Measurements from ENCODE around the gene ACAT1. TPM values are rescaled to one million over a fixed set of nuclear protein-coding genes. Genes with fewer than 3 reads are reported as not detected.

The ACAT1 gene
- total and polyA plus RNA-seq, 2 of the 8 experiments (the other 6 are each of a cell fraction or from before 2014, with no cell fraction given) = 30.4 to 30.9 TPM

- no peak overlapping the region for H2BK12ac ChIP-seq (ENCODE audit: low read depth, low read length)
- H4K91ac ChIP-seq (replicated peaks; ENCODE audit: insufficient read length, low read length) = no peak overlapping the region
- no peak overlapping the region for H3K4ac ChIP-seq (replicated peaks; ENCODE audit: insufficient read length, low read depth, low read length)
- no peaks in the 10 kb centered on the region for H3K4me1 ChIP-seq (replicated peaks in 1 of 4; ENCODE audit: control insufficient read depth in 3 of 4, insufficient read depth in 4 of 4, low read length in 3 of 4)
- POLR2A ChIA-PET (ENCODE audit: partially characterized antibody) = interaction anchor here (0.6 to 1.5 kb wide), 4 partner anchors 9 to 361 kb away, joined by 3 to 5 read pairs (median 4); partner anchors contain the start of gene POGLUT3
- H4K5ac ChIP-seq (ENCODE audit: insufficient read length, low read depth, low read length) = no peak overlapping the region
- no peak overlapping the region for H3K9ac ChIP-seq (replicated peaks in 1 of 4; ENCODE audit: extremely low read depth in 1 of 4, low read depth in 3 of 4, low read length in 3 of 4)
- H3K79me1 ChIP-seq (ENCODE audit: low read depth, low read length) = no peaks in the 10 kb centered on the region
- no peak overlapping the region for H2BK5ac ChIP-seq (ENCODE audit: low read depth, low read length)
- no peak overlapping the region for H3K4me3 ChIP-seq (ENCODE audit: extremely low read depth in 1 of 4, insufficient read depth in 2 of 4, low read depth in 3 of 4, low read length in 4 of 4)
- H3K4me2 ChIP-seq (ENCODE audit: insufficient read depth in 1 of 2, low read depth in 2 of 2, low read length in 2 of 2) = no peak overlapping the region
- H2BK120ac ChIP-seq (replicated peaks; ENCODE audit: low read depth, low read length) = no peak overlapping the region
- no peak overlapping the region for H3K56ac ChIP-seq (replicated peaks; ENCODE audit: insufficient read length, low read depth, low read length)
- WGBS, 2 experiments (ENCODE audit: extremely low coverage in 1 of 2, insufficient coverage in 1 of 2, insufficient read length in 1 of 2, insufficient replicate concordance in 2 of 2, low coverage in 1 of 2, low lambda C conversion rate in 2 of 2, missing lambda C conversion rate in 1 of 2) = 100% methylated on average over 1 of the region's 1 CpG; no CpG with 5 or more reads in 1 of the 2 experiments
- no peaks in the 10 kb centered on the region for H3K79me2 ChIP-seq (ENCODE audit: control insufficient read depth in 1 of 2, insufficient read depth in 2 of 2, low read length in 2 of 2)
- H3K18ac ChIP-seq (ENCODE audit: extremely low read depth, low read length) = no peak overlapping the region
- no peak overlapping the region for H2AK5ac ChIP-seq (ENCODE audit: low read depth, low read length)
- DNase-seq (ENCODE audit: low read depth in 1 of 2, low spot score in 2 of 2) (no peak), FAIRE-seq (no peak)
- CTCF ChIA-PET (ENCODE audit: partially characterized antibody) = interaction anchor here (1.0 to 14.3 kb wide), 7 partner anchors 9 to 214 kb away, joined by 3 to 90 read pairs (median 3); partner anchors contain the start of gene ACAT1
- H3K9me3 ChIP-seq (ENCODE audit: insufficient read depth in 2 of 2, low read depth in 1 of 2, low read length in 1 of 2) = no peaks in the 10 kb centered on the region
- H3K27ac ChIP-seq (ENCODE audit: low read depth, low read length) = no peak overlapping the region
- H3K14ac ChIP-seq (ENCODE audit: insufficient read length) = no peak overlapping the region
- no peak overlapping the region for H2AFZ ChIP-seq (ENCODE audit: low read length)
- no peaks in the 10 kb centered on the region for H3K27me3 ChIP-seq (replicated peaks in 1 of 4; ENCODE audit: control insufficient read depth in 3 of 4, extremely low read depth in 1 of 4, insufficient read depth in 3 of 4, low read length in 3 of 4)
- no peaks in the 10 kb centered on the region for H4K20me1 ChIP-seq (replicated peaks in 1 of 2; ENCODE audit: control insufficient read depth in 1 of 2, insufficient read depth in 2 of 2, low read length in 2 of 2)
- no peaks in the 10 kb centered on the region for H3K23me2 ChIP-seq (ENCODE audit: low read depth, low read length)
- H3K23ac ChIP-seq (ENCODE audit: insufficient read length) = no peak overlapping the region
- H2BK20ac ChIP-seq (ENCODE audit: low read length) = no peak overlapping the region
- no peak overlapping the region for H2BK15ac ChIP-seq (ENCODE audit: low read length)
- H4K8ac ChIP-seq (ENCODE audit: extremely low read depth, insufficient read depth, low read length) = no peak overlapping the region
- peaks cover 0 to 14% (median 0%) of the 10 kb centered on the region in 4 experiments; a peak in 3 of 8 replicates for H3K36me3 ChIP-seq (ENCODE audit: control insufficient read depth in 2 of 4, insufficient read depth in 4 of 4, low read length in 3 of 4)
- TF ChIP-seq TBP (IDR thresholded peaks at IDR 0.05; ENCODE audit: low read depth, low read length) (no peak), RXRA (IDR thresholded peaks at IDR 0.05; ENCODE audit: insufficient read depth, low read depth, low read length) (no peak), BCL11A (IDR thresholded peaks at IDR 0.05; ENCODE audit: low read depth in 2 of 2, low read length in 2 of 2) (no peak), POU5F1 (IDR thresholded peaks at IDR 0.05; ENCODE audit: low read depth, low read length) (no peak), KDM1A (IDR thresholded peaks at IDR 0.05; ENCODE audit: borderline replicate concordance, low read length) (no peak), CREB1 (IDR thresholded peaks at IDR 0.05) (no peak), MAFK (IDR thresholded peaks at IDR 0.05; ENCODE audit: low read depth, low read length) (no peak), SAP30 (IDR thresholded peaks at IDR 0.05; ENCODE audit: insufficient read depth, insufficient replicate concordance, low read length) (no peak), TCF12 (IDR thresholded peaks at IDR 0.05; ENCODE audit: low read depth, low read length) (no peak), SRF (IDR thresholded peaks at IDR 0.05; ENCODE audit: low read depth, low read length) (no peak), CBX5 (IDR thresholded peaks at IDR 0.05; ENCODE audit: low read depth, low read length) (no peak), CBX8 (IDR thresholded peaks at IDR 0.05; ENCODE audit: borderline replicate concordance, low read depth, low read length) (no peak), USF2 (IDR thresholded peaks at IDR 0.05; ENCODE audit: low read length) (no peak), GABPA (IDR thresholded peaks at IDR 0.05; ENCODE audit: borderline replicate concordance, insufficient read depth, low read length) (no peak)
These were observed 15.8 kb downstream of the ACAT1 start for GRCh38 chr11:108137212-108137611.

All from H1 (cell line).